Glutamatergic neuron (in vitro differentiated cells): ENCODE measurements around the gene IKZF2. TPM values are rescaled to one million over a fixed set of nuclear protein-coding genes. Genes with fewer than 3 reads are reported as not detected.

Experiments used
- DNase-seq: peaks from one replicate; pipeline ENCODE4 v3.0.0; 2022
- H3K27ac Mint-ChIP-seq: one replicate; pipeline ENCODE4 v1.8.0; 2020; ENCODE audit warnings: mild to moderate bottlenecking, mixed read lengths, inconsistent platforms; ENCODE audit not compliant: unreplicated experiment
- H3K27me3 Mint-ChIP-seq: one replicate; pipeline ENCODE4 v1.8.0; 2020; ENCODE audit warnings: mild to moderate bottlenecking, moderate library complexity, mixed read lengths, inconsistent platforms; ENCODE audit not compliant: unreplicated experiment
- H3K36me3 Mint-ChIP-seq: one replicate; pipeline ENCODE4 v1.8.0; 2020; ENCODE audit warnings: mild to moderate bottlenecking, mixed read lengths, inconsistent platforms; ENCODE audit not compliant: unreplicated experiment
- H3K4me1 Mint-ChIP-seq: one replicate; pipeline ENCODE4 v1.8.0; 2020; ENCODE audit warnings: mild to moderate bottlenecking, low read depth, mixed read lengths, inconsistent platforms; ENCODE audit not compliant: unreplicated experiment
- H3K4me3 Mint-ChIP-seq: one replicate; pipeline ENCODE4 v1.8.0; 2020; ENCODE audit warnings: mild to moderate bottlenecking, mixed read lengths, inconsistent platforms; ENCODE audit not compliant: unreplicated experiment
- H3K9me3 Mint-ChIP-seq: one replicate; pipeline ENCODE4 v1.8.0; 2020; ENCODE audit warnings: mild to moderate bottlenecking, moderate library complexity, mixed read lengths, inconsistent platforms; ENCODE audit not compliant: unreplicated experiment
- CTCF ChIP-seq: fragments of 200-600 bp; sonication (generic); IDR thresholded peaks from one replicate; pipeline ENCODE4 v1.5.0; 2021; ENCODE audit not compliant: partially characterized antibody, unreplicated experiment
- total RNA-seq: library from RNA; stranded (reverse); fragmentation: NEBNext Ultra II Directional; extraction: Animal tissue kit (Norgen Biotek cat#: 25700); gene quantifications from one replicate; pipeline ENCODE4 v1.2.1, GENCODE V29; 2021; ENCODE audit not compliant: unreplicated experiment

IKZF2 gene
- total RNA-seq, 1 donor from 2014 or later, result 1.8 TPM

- no peaks in the 10 kb centered on the region for H3K4me1 Mint-ChIP-seq
- no peak for DNase-seq
- no peak for TF ChIP-seq CTCF
- H3K27me3 Mint-ChIP-seq, result no peaks in the 10 kb centered on the region
- no peak overlapping the region for H3K4me3 Mint-ChIP-seq
- H3K36me3 Mint-ChIP-seq, result no peaks in the 10 kb centered on the region
- no peaks in the 10 kb centered on the region for H3K9me3 Mint-ChIP-seq
- no peak overlapping the region for H3K27ac Mint-ChIP-seq
These were observed 62.0 kb downstream of the IKZF2 start for GRCh38 chr2:213089438-213089837.

- H3K9me3 Mint-ChIP-seq, result no peaks in the 10 kb centered on the region
- DNase-seq, result no peak
- H3K4me3 Mint-ChIP-seq, result no peak overlapping the region
- H3K4me1 Mint-ChIP-seq, result no peaks in the 10 kb centered on the region
- no peak overlapping the region for H3K27ac Mint-ChIP-seq
- no peaks in the 10 kb centered on the region for H3K36me3 Mint-ChIP-seq
- H3K27me3 Mint-ChIP-seq, result no peaks in the 10 kb centered on the region
- no peak for TF ChIP-seq CTCF
These were observed 64.4 kb downstream of the IKZF2 start for GRCh38 chr2:213087040-213087439.

GRCh38 chr2:213086571-213086970 is 64.8 kb downstream of the IKZF2 start:
- H3K27ac Mint-ChIP-seq, result no peak overlapping the region
- H3K9me3 Mint-ChIP-seq, result no peaks in the 10 kb centered on the region
- no peaks in the 10 kb centered on the region for H3K36me3 Mint-ChIP-seq
- no peak for TF ChIP-seq CTCF
- H3K4me1 Mint-ChIP-seq, result no peaks in the 10 kb centered on the region
- H3K4me3 Mint-ChIP-seq, result no peak overlapping the region
- no peak for DNase-seq
- H3K27me3 Mint-ChIP-seq, result no peaks in the 10 kb centered on the region

GRCh38 chr2:213086050-213086449 is 65.4 kb downstream of the IKZF2 start:
- Mint-ChIP-seq H3K36me3 (no peaks in the 10 kb centered on the region), H3K27ac (no peak overlapping the region), H3K4me1 (no peaks in the 10 kb centered on the region), H3K27me3 (peaks cover 2% of the 10 kb centered on the region), H3K4me3 (no peak overlapping the region), H3K9me3 (no peaks in the 10 kb centered on the region)
- no peak for DNase-seq
- TF ChIP-seq CTCF, result no peak

- TF ChIP-seq CTCF, result no peak
- H3K9me3 Mint-ChIP-seq, result no peaks in the 10 kb centered on the region
- H3K4me1 Mint-ChIP-seq, result no peaks in the 10 kb centered on the region
- H3K36me3 Mint-ChIP-seq, result no peaks in the 10 kb centered on the region
- DNase-seq, result no peak
- H3K27me3 Mint-ChIP-seq, result peaks cover 2% of the 10 kb centered on the region
- no peak overlapping the region for H3K27ac Mint-ChIP-seq
- no peak overlapping the region for H3K4me3 Mint-ChIP-seq
These were observed 65.9 kb downstream of the IKZF2 start for GRCh38 chr2:213085538-213085937.
